CD4-positive, alpha-beta T cell treated with Interleukin-6 for 4 hours (primary cell): ENCODE data around the gene DHRS7C.

Source experiments
- DNase-seq: peaks from one replicate; pipeline ENCODE4 v3.0.0-alpha.2; 2020; ENCODE audit warnings: mixed read lengths

The DHRS7C gene

DNA sequence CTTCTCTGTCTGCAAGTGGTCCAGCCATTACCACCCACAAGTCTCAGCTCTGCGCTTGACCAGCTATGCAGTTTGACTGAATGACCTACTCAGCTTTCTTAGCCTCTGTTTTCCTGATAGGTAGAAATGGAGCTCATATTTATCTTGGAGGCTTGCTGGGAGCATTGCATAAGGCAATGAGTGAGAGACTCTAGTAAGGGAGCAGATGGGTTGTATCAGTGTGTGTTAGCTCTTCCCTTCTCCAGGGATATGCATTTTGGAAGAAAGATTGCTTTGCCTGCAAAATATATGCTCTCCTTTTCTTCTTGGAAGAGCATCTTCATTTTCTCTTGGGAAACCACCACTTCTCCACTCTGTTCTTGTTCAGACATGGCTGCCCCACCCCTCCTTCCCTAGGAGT is 26.1 kb downstream of the DHRS7C start:
- no peak for DNase-seq

DNA sequence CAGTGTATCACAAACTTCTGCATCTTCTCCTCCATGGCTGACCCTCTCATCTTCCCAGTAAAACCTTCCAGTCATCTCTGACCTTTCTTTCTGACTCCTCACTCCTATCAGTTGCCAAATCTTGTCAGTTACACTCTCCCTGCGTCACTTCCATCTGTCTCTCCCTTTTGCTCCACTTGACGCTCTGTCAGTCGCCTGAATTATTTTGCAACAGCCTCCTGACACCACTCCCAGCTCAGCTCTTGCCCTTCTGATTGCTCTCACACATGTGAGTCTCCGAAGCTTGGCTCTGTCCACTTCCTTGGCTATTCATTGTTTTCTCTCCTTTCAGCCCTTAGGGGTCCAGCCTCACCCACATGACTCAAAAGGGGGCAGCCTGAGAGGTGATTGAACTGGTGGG is 27.7 kb downstream of the DHRS7C start:
- no peak for DNase-seq

DNA sequence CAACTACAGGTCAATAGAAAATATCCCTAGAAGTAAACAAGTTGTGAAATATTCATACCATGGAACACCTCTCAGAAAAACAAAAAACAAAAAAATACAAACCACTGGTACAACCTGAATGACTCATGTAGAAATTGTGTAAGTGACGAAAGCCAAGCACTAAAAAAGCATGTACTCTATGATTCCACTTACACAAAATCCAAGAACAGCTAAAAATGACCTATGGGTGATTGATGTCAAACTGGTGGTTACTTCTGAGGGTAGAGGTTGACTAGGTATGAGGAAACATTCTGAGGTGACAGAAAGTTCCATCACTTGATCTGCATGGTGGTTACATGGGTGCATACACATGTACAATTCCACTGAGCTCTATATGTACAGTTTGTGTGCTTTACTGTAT is 31.1 kb downstream of the DHRS7C start:
- no peak for DNase-seq

DNA sequence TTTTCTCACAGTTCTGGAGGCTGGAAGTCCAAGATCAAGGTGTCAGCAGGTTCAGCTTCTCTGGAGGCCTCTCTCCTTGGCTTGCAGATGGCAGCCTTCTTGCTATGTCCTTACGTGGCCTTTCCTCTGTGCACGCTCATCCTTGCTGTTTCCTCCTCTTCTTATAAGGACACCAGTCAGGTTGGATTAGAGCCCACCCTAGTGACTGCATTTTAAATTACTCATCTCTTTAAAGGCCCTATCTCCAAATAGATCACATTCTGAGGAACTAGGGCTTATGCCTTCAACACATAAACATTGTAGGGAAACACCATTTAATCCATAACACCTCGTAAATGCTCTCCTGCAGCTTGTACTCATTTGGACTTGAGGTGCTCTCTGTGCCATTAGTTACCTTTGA is 36.3 kb downstream of the DHRS7C start:
- no peak for DNase-seq

DNA sequence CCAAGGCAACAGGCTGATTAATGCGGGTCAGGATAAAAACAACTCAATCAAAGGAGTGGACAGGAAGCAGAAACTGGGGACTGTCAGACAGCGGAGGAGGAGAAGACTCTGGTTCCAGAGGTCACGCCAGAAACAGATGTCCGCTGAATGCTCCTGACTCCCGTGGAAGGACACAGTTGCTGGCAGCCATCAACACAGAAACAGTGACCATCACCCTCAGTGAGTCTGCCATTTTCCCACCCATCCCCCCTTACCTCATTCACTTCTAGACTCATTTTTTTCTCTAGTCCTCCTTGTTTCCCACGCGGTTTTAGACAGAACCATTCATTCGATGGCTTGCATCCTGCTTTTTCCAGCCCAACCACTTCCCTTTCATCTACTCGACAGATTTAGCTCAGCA is 40.9 kb downstream of the DHRS7C start:
- no peak for DNase-seq

DNA sequence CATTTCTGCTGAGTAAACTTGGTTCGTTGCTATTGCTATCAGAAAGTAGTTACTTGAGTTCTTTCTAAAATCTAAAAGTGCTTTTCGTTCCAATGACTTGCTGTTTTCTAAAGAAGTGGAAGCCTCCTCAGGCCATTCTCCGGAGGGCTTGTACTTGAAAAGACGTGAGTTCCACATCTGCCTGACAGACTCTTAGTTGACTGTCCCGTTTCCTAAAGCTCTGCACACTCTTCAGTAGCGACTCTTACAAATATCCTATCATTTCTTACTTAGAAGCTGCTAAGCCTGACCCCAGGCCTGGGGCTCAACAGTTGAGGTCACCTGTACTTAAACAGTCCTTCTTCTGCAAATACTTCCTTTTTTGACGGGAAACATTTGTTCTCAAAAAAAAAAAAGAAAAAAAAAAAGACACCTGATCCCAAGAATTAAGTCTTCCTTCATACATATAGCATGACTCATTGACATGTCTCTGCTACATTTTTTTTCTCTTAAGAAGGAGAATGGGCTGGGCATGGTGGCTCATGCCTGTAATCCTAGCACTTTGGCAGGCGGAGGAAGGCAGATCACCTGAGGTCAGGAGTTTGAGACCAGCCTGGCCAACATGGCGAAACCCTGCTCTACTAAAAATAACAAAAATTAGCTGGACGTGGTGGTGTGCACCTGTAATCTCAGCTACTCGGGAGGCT is 61.5 kb downstream of the DHRS7C start:
- no peak for DNase-seq

DNA sequence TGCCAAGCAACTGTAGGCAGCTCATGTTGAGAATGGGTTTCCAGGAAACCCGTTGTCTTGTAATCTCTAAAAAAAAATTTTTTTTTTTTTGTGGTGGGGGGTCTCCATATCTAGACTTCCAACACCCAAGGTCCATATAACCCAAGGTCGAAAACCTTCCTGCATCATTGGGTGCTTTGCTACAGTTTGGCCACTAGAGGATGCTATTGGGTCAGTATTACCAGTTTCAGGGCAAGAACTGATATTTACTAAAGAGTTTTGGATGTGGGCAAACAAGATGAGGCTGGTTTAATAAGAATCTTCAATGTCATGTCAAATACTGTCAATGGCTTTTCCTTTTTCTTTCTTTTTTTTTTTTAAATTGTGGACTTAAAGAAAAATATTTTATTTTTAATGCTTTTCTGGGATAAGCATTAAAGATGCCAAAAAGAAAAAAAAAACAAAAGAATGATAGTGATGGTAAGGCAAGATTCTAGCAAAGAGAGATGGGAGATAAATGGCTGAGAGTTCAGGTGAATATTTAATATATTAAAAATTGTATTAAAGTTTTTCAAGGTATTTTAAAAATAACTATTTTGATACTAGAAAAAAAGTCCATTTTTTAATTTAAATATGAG is 62.2 kb downstream of the DHRS7C start:
- DNase-seq: no peak

DNA sequence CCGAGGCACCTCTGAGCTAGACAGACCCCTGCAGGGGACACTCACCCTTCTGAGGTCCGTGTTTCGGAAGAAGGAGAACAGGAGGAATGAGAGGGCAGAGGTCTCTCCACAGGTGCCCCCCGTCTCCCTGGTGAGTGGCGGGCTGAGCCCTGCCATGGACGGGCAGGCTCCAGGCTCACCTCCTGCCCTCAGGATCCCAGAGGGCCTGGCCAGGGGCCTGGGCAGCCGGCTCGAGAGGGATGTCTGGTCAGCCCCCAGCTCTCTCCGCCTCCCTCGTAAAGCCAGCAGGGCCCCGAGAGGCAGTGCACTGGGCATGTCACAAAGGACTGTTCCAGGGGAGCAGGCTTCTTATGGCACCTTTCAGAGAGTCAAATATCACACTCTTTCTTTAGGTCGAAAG is 62.8 kb downstream of the DHRS7C start:
- DNase-seq: no peak

DNA sequence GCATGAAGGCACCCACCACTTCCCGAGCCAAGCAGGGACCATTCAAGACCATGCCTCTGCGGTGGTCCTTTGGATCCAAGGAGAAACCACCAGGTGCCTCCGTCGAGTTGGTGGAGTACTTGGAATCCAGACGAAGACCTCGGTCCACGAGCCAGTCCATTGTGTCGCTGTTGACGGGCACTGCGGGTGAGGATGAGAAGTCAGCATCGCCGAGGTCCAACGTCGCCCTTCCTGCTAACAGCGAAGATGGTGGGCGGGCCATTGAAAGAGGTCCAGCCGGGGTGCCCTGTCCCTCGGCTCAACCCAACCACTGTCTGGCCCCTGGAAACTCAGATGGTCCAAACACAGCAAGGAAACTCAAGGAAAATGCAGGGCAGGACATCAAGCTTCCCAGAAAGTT is 63.4 kb downstream of the DHRS7C start:
- no peak for DNase-seq

DNA sequence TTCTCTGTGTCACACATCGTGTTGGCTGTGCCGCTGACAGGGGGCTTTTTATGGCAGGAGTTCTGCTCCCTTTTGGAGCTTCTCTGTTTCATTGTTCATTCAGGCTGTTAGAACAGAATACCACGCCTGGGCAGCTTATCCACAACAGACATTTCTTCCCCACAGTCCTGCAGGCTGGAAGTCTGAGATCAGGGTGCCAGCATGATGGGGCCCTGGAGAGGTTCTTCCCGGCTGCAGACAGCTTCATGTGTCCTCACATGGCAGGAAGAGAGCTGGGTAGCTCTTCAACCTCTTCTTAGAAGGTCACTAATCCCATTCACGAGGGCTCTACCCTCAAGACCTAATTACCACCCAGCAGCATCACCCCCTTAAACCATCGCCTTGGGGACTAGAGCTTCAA is 65.1 kb downstream of the DHRS7C start:
- DNase-seq: no peak

DNA sequence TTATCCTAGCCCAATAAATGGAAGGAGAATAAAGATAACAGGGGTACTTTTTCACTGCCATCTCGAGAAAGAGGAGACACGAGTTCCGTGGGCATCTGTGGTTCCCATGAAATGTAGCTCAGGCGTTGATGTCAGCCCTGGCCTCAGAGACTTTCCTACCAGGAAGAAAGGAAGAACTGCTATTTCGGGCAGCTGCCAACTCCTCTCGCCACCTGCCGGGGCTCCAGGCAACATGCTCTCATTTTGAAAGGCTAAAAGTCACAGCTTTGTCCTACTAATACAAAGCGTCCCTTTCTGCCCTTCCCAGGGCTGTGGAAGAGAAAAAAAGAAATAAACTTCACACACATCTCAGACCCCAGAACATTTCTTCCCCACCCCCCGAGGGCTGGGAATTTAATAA is 65.8 kb downstream of the DHRS7C start:
- DNase-seq: no peak
